Mesenteric fat pad (tissue), 1 donor: ENCODE measurements around the gene OR2V1. TPM values are rescaled to one million over a fixed set of nuclear protein-coding genes. Genes with fewer than 3 reads are reported as not detected.

ENCODE experiments used
- DNase-seq: peaks from one replicate; pipeline ENCODE4 v3.0.0-alpha.2; 2020; ENCODE audit warnings: low spot score
- total RNA-seq: library from RNA; stranded (reverse); fragmentation: NEBNext Ultra II Directional; extraction: Animal tissue kit (Norgen Biotek cat#: 25700); gene quantifications from one replicate; pipeline ENCODE4 v1.2.1, GENCODE V29; 2021
- donor health status: DM: yes; HTN: yes; CAD: no.

Gene OR2V1
- total RNA-seq, 1 donor from 2014 or later: not detected

DNA sequence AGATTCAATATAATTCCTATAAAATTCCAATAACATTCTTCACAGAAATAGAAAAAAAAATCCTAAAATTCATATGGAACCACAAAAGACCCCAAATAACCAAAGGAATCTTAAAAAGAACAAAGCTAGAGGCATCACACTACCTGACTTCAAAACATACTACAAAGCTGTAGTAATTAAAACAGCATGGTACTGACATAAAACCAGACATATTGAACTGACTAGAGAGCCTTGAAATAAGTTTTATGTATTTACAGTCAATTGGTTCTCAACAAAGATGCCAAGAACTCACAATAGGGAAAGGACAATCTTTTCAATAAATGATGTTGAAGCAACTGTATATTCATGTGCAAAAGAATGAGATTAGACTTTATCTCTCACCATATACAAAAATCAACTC is 54.0 kb downstream of the OR2V1 start:
- DNase-seq: no peak

Other genes starting within 250 kb of the OR2V1 start
- gene BTNL8, start 232.0 kb downstream of the OR2V1 start, total RNA-seq: 0.96 TPM
- 0.29 TPM for gene BTNL3, start 142.3 kb downstream of the OR2V1 start, total RNA-seq
- gene BTNL9, start 90.9 kb downstream of the OR2V1 start, total RNA-seq: 407 TPM
- gene OR2V2, start 16.4 kb upstream of the OR2V1 start, total RNA-seq: not detected
- gene TRIM7, start 74.0 kb upstream of the OR2V1 start, total RNA-seq: 3.0 TPM
- gene TRIM41, start 92.1 kb upstream of the OR2V1 start, total RNA-seq: 22.1 TPM
- gene RACK1, start 112.7 kb upstream of the OR2V1 start, total RNA-seq: 1,262 TPM
- 9.5 TPM for gene TRIM52, start 130.0 kb upstream of the OR2V1 start, total RNA-seq
- not detected for gene OR4F3, start 236.1 kb upstream of the OR2V1 start, total RNA-seq